Activated naive CD8-positive, alpha-beta T cell treated with anti-CD3 and anti-CD28 coated beads for 36 hours (primary cell): ENCODE measurements around the gene OR51S1. TPM values are rescaled to one million over a fixed set of nuclear protein-coding genes. Genes with fewer than 3 reads are reported as not detected.
"Not testable (repeated sequence)": the region's sequence is repeated elsewhere in the genome, so short reads cannot be mapped to it uniquely, and the experiment has no call there.

Source experiments
- DNase-seq: peaks from one replicate; pipeline ENCODE4 v3.0.0; 2021
- H3K27ac Mint-ChIP-seq: one replicate; pipeline ENCODE4 v1.8.0; 2022; ENCODE audit warnings: mild to moderate bottlenecking, moderate library complexity, mixed read lengths
- H3K27me3 Mint-ChIP-seq: one replicate; pipeline ENCODE4 v1.8.0; 2022; ENCODE audit warnings: mild to moderate bottlenecking, mixed read lengths
- H3K36me3 Mint-ChIP-seq: one replicate; pipeline ENCODE4 v1.8.0; 2021; ENCODE audit warnings: mild to moderate bottlenecking, mixed read lengths
- H3K4me1 Mint-ChIP-seq: one replicate; pipeline ENCODE4 v1.8.0; 2021; ENCODE audit warnings: mixed read lengths
- H3K4me3 Mint-ChIP-seq: one replicate; pipeline ENCODE4 v1.8.0; 2022; ENCODE audit warnings: mild to moderate bottlenecking, moderate library complexity, mixed read lengths
- H3K9me3 Mint-ChIP-seq: one replicate; pipeline ENCODE4 v1.8.0; 2022; ENCODE audit warnings: mixed read lengths
- total RNA-seq, 2 experiments: library from RNA; stranded (reverse); gene quantifications; one replicate each; pipeline ENCODE4 v1.2.3, GENCODE V29; 2021

The OR51S1 gene
- total RNA-seq, 2 experiments from 2014 or later = not detected

DNA sequence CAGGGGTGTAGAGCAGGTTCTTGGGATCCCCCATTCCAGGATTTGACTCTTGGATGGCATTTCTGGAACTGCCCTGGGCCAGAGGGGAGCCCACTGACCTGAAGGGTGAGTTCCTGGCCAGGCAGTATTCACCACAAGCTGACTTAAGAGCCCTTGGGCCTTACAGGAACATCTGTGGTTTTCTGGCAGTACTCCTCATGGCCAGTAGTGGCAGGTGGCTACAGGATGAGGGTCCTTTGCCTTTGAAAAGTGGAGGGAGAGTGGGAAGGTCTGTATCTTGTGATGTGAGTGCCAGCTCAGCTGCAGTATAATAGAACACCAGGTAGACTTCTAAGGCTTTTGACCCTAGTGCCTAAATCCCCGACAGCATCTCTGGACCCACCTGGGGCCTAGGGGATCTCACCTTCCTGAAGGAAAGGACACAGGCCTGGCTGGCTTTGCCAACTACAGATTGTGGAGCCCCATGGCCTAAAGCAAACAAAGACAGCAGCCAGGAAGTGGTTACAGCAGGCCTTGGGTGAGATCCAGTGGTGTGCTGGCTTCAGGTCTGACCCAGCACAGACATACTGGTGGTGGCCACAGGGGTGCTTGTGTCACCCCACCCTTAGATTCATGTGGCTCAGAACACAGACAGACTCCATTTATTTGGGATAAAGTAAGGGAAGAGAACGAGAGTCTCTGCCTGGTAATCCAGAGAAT, 9.0 kb downstream of the OR51S1 start:
- peaks cover 8% of the 10 kb centered on the region for H3K27me3 Mint-ChIP-seq
- DNase-seq = no peak
- no peaks in the 10 kb centered on the region for H3K4me1 Mint-ChIP-seq
- no peak overlapping the region for H3K4me3 Mint-ChIP-seq
- H3K27ac Mint-ChIP-seq = no peak overlapping the region
- no peaks in the 10 kb centered on the region for H3K36me3 Mint-ChIP-seq
- H3K9me3 Mint-ChIP-seq = no peaks in the 10 kb centered on the region

DNA sequence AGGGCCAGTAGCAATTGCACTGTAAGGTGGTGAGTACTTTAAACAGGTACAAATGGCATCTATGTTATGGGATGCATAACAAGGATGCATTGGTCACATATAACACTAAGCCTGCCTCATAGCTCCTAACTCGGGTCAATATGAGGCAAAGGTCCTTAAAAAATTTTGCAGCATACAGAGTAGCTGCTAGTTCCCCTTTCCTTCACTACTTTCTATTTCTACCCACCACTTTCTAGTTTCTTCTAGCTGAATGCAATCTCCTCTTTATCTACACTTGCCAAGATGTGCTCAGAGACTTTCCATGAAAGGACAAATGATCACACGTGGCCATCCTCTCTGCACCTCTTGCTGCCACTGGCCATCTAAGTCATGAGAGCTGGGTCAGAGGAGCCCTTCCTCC, 18.1 kb downstream of the OR51S1 start:
- Mint-ChIP-seq H3K4me1 (no peaks in the 10 kb centered on the region), H3K36me3 (no peaks in the 10 kb centered on the region), H3K9me3 (no peaks in the 10 kb centered on the region), H3K27ac (no peak overlapping the region), H3K4me3 (no peak overlapping the region), H3K27me3 (peaks cover 6% of the 10 kb centered on the region)
- DNase-seq = no peak

DNA sequence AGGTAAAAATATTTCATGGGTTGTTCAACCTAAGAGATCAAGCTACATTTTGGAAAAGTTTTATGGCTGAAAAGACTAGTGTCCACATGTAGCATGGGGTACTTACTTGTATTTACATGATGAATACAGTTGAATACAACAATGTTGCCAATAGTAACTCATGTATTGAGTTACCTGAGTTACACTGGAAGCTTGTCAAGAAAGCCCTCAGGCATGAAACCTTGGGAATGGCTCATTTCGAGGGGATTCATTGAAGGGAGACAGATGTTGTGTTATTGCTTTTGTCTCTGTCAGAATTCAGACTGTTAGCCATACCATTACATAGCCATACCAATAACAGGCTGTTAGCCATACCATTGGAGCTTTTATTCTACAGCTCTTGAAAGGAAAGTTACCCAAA, 18.7 kb downstream of the OR51S1 start:
- Mint-ChIP-seq H3K36me3 (no peaks in the 10 kb centered on the region), H3K4me3 (no peak overlapping the region), H3K4me1 (no peaks in the 10 kb centered on the region), H3K27me3 (peaks cover 4% of the 10 kb centered on the region), H3K9me3 (no peaks in the 10 kb centered on the region), H3K27ac (no peak overlapping the region)
- DNase-seq = no peak

DNA sequence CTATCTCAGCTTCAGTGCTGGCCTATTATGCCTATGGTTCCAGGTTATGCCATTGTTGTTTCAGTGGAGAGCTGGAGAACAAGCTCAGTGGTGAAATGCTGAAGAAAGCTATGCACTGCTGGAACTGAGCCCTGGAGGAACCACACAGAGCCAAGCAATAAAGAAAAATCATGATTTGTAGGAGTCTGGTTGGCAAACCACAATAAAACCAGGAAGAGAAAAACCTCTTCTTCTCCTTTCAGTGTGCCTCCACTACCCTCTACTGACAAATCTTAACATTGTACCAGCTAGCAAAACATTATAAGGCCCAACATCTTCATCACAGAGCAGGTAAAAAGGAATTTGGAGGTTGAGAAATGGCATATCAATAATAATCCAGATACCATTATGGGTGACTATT, 22.6 kb downstream of the OR51S1 start:
- peaks cover 6% of the 10 kb centered on the region for H3K27me3 Mint-ChIP-seq
- no peaks in the 10 kb centered on the region for H3K36me3 Mint-ChIP-seq
- no peaks in the 10 kb centered on the region for H3K9me3 Mint-ChIP-seq
- no peak overlapping the region for H3K27ac Mint-ChIP-seq
- H3K4me3 Mint-ChIP-seq = no peak overlapping the region
- no peak for DNase-seq
- H3K4me1 Mint-ChIP-seq = no peaks in the 10 kb centered on the region

DNA sequence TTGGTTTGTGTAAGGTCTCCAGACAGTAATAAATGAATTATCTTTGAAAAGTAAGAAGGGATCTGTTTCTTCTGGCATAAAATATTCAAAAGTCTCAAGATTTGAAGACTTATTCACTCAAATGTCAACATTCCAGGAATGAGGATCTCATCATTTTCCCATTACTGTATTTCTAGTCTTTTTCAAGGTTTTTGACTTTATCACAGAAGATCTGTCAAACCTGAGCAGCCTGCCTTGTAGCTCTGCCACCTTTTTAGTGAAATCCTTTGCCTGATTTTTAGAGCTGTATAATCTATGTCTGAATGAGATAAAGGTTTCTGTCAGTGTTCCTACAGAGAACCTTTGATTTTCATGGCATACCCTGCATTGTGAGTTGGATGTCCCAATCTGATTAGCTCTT, 23.9 kb downstream of the OR51S1 start:
- no peak for DNase-seq
- Mint-ChIP-seq H3K36me3 (no peaks in the 10 kb centered on the region), H3K4me1 (no peaks in the 10 kb centered on the region), H3K27ac (no peak overlapping the region), H3K27me3 (peaks cover 8% of the 10 kb centered on the region), H3K4me3 (no peak overlapping the region), H3K9me3 (no peaks in the 10 kb centered on the region)

DNA sequence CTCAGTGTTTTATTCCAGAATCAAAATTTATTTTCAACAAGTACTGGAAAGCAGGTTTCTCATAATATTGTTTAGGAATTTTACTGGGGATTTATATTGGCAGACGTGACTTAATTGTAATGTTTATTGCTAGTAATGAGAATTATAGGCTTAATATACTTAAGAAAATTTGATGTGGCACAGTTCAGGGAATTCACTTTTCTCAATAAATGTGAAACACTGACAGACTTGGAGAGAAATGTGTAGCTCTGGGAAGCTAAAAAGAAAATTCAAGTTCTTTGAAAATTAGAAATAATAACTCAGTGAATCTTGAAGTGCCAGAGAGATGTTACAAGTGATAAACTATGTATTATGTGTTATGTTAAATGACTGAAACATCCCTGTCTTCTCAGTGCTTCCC, 28.0 kb downstream of the OR51S1 start, which contains the start of gene OR51F2:
Gene OR51F2 (plus strand): TSS at position 301 of the 400 bp plus-strand sequence. CDS start 101 bp downstream, outside the sequence.
- Mint-ChIP-seq H3K9me3 (no peaks in the 10 kb centered on the region), H3K27me3 (peaks cover 16% of the 10 kb centered on the region), H3K27ac (no peak within 1 kb of the TSS), H3K4me1 (no peaks in the 10 kb centered on the region), H3K4me3 (no peak within 1 kb of the TSS), H3K36me3 (no peaks in the 10 kb centered on the region)
- no peak for DNase-seq

DNA sequence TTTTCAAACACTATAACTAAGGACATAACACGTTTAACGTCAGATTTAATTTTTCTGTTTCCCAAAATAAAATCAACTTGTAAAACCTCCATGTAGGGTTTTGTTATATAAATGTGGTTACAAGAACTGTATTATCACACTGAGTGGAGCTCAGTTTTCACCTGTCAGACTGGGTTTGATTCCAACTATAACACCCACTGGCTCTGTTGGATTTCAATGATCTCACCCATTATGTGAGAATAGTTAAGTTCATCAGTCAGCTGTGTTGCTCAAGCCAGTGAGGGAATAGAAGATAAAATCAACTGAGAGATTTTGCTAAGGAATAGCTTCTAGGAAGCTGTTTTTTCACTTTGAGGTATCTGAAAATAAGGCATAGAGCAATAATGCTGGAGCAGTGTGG, 39.8 kb downstream of the OR51S1 start:
- H3K27ac Mint-ChIP-seq = no peak overlapping the region

DNA sequence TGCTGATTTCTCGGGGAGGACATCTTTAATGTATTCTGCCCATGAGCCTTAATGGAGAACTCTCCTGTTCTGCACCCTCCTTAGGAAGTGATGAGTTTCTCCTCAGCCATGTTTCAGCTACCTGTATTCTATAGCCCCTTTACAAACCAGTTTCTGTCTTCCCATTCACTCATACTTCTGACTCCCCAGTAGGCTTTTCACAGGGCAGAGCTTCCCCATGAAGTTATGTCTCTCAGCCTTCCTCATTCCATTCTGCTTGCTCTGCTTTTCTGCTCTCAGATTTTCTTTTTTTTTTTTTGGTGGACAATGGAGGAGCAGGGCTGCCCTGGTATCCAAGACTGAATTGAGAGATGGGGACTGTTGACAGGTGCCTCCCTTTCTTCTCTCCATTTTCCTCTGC, 40.5 kb downstream of the OR51S1 start:
- Mint-ChIP-seq H3K9me3 (no peaks in the 10 kb centered on the region), H3K36me3 (no peaks in the 10 kb centered on the region), H3K27ac (no peak overlapping the region), H3K4me1 (no peaks in the 10 kb centered on the region), H3K27me3 (peaks cover 4% of the 10 kb centered on the region), H3K4me3 (no peak overlapping the region)
- no peak for DNase-seq

More for the DNA sequence above, 39.8 kb downstream of the OR51S1 start:
- Mint-ChIP-seq H3K4me1 (no peaks in the 10 kb centered on the region), H3K9me3 (no peaks in the 10 kb centered on the region), H3K4me3 (no peak overlapping the region), H3K36me3 (no peaks in the 10 kb centered on the region), H3K27me3 (peaks cover 4% of the 10 kb centered on the region)
- DNase-seq = no peak

DNA sequence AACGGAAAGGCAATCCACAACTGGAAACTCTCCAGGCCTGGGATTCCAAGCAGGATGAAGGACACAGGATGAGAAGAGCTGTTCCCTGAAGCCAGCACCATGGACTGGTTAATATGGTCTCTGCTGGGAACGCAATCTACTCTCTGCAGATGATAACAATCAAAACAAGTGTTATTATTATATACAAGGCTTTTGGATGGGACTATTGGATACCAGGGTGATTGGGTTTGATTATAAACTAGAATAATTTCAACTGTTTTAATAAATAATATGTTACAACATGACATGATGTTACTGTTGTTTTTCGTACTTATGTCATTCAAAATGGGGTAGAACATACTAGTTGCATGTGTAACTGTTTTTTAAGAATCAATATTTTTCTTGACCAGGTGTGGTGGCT, 44.7 kb downstream of the OR51S1 start, which contains the start of gene OR52R1:
Gene OR52R1 (minus strand): TSS at position 101 of the 400 bp plus-strand sequence. CDS start 0 bp downstream, at position 101.
- no peak within 1 kb of the TSS for H3K4me3 Mint-ChIP-seq
- no peaks in the 10 kb centered on the region for H3K4me1 Mint-ChIP-seq
- no peak within 1 kb of the TSS for H3K27ac Mint-ChIP-seq
- no peaks in the 10 kb centered on the region for H3K36me3 Mint-ChIP-seq
- no peak for DNase-seq
- no peaks in the 10 kb centered on the region for H3K27me3 Mint-ChIP-seq
- H3K9me3 Mint-ChIP-seq = no peaks in the 10 kb centered on the region

DNA sequence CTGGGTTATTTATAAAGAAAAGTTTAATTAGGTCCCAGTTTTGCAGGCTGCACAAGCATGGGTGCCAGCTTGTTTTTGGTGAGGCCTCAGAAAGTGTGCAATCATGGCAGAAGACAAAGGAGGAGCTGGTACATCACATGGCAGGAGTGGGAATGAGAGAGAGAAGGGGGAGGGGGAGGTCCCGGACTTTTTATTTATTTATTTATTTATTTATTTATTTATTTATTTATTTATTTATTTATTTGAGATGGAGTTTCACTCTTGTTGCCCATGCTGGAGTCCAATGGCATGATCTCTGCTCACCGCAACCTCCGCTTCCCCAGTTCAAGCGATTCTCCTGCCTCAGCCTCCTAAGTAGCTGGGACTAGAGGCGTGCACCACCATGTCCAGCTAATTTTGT, 47.7 kb downstream of the OR51S1 start:
- H3K27me3 Mint-ChIP-seq, H3K9me3 Mint-ChIP-seq, DNase-seq, H3K36me3 Mint-ChIP-seq, H3K27ac Mint-ChIP-seq, H3K4me1 Mint-ChIP-seq, H3K4me3 Mint-ChIP-seq: not testable (repeated sequence)

DNA sequence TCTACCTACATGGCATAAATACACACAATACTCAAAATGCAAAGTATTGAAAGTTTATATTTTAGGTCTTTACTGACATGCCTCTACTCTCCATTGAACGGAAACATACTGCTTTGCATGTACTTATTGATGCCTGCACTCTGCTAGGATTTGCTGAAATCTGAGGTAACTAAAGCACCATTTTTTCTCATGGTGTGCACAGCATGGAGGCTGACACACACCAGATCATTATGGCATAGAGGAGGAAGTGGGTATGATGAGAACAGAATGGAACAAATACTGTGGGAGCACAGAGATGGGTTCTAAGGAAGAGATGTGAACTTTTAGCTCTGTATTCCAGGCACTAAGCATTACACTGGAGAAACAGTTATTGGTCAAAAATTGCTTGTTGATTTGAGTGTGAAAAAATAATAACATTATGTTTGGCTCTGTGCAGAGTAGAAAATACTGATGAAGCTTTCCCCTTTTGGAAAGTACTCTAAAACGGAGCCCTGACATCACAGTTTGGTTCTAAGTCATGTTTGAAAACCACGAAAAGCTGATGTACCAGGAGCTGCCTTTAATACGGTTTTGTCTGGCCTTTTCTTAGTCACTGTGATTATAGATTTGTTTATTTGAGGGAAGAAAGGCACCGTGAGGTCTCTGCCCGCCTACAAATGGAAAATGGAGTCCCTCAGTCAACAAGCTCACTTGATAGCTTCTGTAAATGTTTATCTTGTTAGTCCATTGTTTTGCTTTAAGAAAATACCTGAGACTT, 50.4 kb downstream of the OR51S1 start:
- H3K27me3 Mint-ChIP-seq = no peaks in the 10 kb centered on the region
- H3K36me3 Mint-ChIP-seq = no peaks in the 10 kb centered on the region
- DNase-seq = no peak
- no peaks in the 10 kb centered on the region for H3K4me1 Mint-ChIP-seq
- no peak overlapping the region for H3K4me3 Mint-ChIP-seq
- no peak overlapping the region for H3K27ac Mint-ChIP-seq
- H3K9me3 Mint-ChIP-seq = no peaks in the 10 kb centered on the region

Other genes with a start within 250 kb of the OR51S1 start
- gene TRIM68, start 241.0 kb downstream of the OR51S1 start, total RNA-seq = 10 to 100 TPM; 11.1 to 12.0 TPM
- not detected for gene OR51D1, start 211.7 kb downstream of the OR51S1 start, total RNA-seq
- not detected for gene OR51E1, start 205.2 kb downstream of the OR51S1 start, total RNA-seq
- gene OR51E2, start 151.4 kb downstream of the OR51S1 start, total RNA-seq = not detected
- gene MMP26, start 144.4 kb downstream of the OR51S1 start, total RNA-seq = not detected
- not detected for gene OR51F1, start 79.3 kb downstream of the OR51S1 start, total RNA-seq
- gene OR52R1, start 44.8 kb downstream of the OR51S1 start, total RNA-seq = not detected
- gene OR51F2, start 27.9 kb downstream of the OR51S1 start, total RNA-seq = not detected
- not detected for gene OR51T1, start 32.7 kb upstream of the OR51S1 start, total RNA-seq
- gene OR51A7, start 54.6 kb upstream of the OR51S1 start, total RNA-seq = not detected
- gene OR51G2, start 70.1 kb upstream of the OR51S1 start, total RNA-seq = not detected
- gene OR51G1, start 75.1 kb upstream of the OR51S1 start, total RNA-seq = not detected
- gene OR51A4, start 98.4 kb upstream of the OR51S1 start, total RNA-seq = not detected
- not detected for gene OR51A2, start 106.5 kb upstream of the OR51S1 start, total RNA-seq
- not detected for gene OR51L1, start 145.6 kb upstream of the OR51S1 start, total RNA-seq
- gene OR52J3, start 197.3 kb upstream of the OR51S1 start, total RNA-seq = not detected
- not detected for gene OR52E2, start 210.4 kb upstream of the OR51S1 start, total RNA-seq
- not detected for gene OR52E1, start 220.4 kb upstream of the OR51S1 start, total RNA-seq